NK-92 treated with Interleukin-12 subunit alpha and Interleukin-12 subunit beta, amount 100 ng/mL, for 24 hours (cell line): ENCODE measurements around the gene SNAPC3.
"Not testable (repeated sequence)": the region's sequence is repeated elsewhere in the genome, so short reads cannot be mapped to it uniquely, and the experiment has no call there.

Source experiments
- DNase-seq: peaks from one replicate; lab custom pipeline; 2025; lab: John Stamatoyannopoulos, UW

The SNAPC3 gene

GRCh38 chr9:15423231-15423985, 732 bp downstream of the SNAPC3 start:
- DNase-seq, result no peak

GRCh38 chr9:15426019-15426418, 3.3 kb downstream of the SNAPC3 start:
- DNase-seq, result no peak

- DNase-seq, result not testable (repeated sequence)
These were observed 5.0 kb downstream of the SNAPC3 start for GRCh38 chr9:15427702-15428101.

GRCh38 chr9:15430920-15431844, 8.5 kb downstream of the SNAPC3 start:
- DNase-seq, result no peak

GRCh38 chr9:15433191-15433590, 10.5 kb downstream of the SNAPC3 start:
- DNase-seq, result no peak

DNA sequence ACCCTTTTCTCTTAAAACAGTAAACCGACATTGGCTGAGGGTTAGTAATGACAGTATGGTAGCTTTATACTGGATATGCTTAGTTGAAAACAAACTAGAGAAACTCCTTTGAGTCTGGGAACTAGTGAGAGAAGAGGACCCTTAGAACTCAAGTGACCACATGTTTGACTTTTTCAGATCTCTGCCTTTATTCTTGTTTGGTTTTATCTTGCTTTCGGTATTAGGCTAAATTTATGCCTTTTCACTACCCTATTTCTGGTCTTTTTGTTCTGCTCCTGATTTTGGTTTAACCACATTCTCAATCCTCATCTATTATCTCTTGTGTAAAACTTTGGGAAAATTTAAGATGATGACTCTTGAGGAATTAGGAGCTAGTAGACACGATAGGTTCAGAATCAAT, 11.0 kb downstream of the SNAPC3 start:
- no peak for DNase-seq

- DNase-seq, result no peak
These were observed 16.2 kb downstream of the SNAPC3 start for GRCh38 chr9:15438891-15439290.

- not testable (repeated sequence) for DNase-seq
These were observed 19.2 kb downstream of the SNAPC3 start for GRCh38 chr9:15441841-15442240.

DNA sequence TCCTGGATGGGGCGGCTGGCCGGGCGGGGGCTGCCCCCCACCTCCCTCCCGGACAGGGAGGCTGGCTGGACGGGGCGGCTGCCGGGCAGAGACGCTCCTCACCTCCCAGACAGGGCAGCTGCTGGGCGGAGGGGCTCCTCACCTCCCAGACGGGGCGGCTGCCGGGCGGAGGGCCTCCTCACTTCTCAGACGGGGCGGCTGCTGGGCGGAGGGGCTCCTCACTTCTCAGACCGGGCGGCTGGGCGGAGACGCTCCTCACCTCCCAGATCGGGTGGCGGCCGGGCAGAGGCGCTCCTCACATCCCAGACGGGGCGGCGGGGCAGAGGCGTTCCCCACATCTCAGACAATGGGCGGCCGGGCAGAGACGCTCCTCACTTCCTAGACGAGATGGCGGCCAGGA, 19.6 kb downstream of the SNAPC3 start:
- not testable (repeated sequence) for DNase-seq

DNA sequence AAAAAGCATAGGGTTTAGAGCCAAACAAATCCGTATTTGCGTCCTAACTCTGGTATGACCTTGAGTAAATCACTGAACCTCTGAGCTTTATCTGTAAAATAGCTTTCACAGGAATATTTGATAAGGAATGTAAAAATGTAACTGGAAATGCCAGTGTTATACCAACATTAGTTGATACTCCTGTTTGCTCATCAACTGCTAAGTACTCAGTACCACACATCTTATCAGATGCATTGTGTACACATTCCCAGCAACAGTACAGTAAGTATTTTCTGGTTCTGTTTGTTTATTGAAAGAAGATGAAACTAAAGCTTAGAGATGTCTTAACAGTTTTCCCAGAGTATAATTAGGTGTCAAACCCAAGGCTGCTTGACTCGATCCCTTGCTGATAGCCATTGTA, 21.5 kb downstream of the SNAPC3 start:
- no peak for DNase-seq

DNA sequence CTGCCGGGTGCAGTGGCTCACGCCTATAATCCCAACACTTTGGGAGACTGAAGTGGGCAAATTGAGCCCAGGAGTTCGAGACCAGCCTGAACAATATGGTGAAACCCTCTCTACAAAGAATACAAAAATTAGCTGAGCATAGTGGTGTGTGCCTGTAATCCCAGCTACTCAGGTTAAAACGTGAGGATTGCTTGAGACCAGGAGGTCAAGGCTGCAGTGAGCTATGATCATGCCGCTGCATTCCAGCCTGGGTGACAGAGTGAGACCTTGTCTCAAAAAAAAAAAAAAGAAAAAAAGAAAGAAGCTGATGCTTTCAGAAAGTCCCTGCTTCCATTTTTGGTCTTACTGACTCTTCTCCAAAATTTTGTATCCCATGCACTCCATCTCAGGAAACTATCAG, 31.3 kb downstream of the SNAPC3 start:
- no peak for DNase-seq

DNA sequence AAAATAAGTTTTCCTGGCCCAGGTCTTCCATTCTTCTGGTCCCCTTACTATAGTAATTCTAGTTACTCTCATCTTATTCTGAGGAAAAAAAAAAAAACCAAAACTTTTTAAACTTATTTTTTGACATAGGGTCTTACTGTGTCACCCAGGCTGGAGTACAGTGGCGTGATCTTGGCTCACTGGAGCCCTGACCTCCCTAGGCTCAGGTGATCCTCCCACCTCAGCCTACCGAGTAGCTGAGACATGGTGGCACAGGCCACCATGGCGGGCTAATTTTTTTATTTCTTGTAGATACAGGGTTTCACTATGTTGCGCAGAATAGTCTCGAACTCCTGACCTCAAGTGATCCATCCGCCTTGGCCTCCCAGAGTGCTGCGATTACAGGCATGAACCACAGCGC, 38.4 kb downstream of the SNAPC3 start:
- no peak for DNase-seq

GRCh38 chr9:15461601-15462000, 38.9 kb downstream of the SNAPC3 start:
- DNase-seq, result no peak

GRCh38 chr9:15468145-15468544, 45.5 kb downstream of the SNAPC3 start:
- DNase-seq, result no peak

DNA sequence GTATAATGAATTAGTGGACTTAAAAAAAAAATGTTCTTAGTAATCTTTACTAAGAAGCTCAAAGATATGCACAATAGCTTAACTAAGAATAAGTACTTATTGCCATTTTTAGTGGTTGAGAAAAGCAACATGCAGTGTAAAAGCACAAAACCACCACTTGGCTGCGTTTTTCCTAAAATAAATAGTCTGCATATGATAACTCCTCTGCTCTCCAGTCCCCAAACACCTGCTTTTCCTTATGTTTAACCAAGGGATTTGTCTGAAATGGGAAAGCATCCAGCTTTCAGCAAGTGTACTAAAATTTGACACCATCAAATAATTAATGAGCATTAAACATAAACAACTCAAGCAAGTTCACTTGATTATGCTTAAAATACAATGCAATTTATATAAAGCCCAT, 46.7 kb downstream of the SNAPC3 start:
- DNase-seq, result no peak

- no peak for DNase-seq
These were observed 47.2 kb downstream of the SNAPC3 start for GRCh38 chr9:15469862-15470261.

DNA sequence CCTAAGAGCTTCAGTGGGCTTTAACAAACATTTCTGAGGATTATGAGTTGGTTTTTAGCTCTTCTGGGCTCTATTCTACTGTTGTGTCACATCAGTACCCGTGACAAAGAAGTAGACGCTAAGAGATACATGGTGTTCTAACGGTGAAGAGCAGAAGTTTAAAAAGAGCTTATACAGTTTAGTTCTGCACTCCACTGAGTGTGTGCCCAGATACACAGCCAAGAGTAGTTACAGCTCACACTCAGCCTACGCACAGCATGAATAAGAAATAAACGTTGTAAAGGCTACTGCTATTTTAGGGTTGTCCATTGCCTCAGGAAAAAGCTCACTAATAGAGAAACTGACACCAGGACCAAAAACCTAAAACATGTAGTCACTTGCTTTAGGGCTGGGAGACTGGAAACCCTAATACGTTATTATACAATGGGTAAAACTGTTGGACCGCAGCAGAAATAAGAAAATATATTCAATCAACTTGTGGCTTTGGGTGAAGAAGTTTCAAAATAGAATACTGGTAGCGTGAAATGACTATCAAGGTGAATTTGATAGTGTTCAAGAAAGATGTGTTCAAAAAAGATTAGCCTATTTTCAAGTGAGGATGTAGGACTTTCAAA, 53.4 kb downstream of the SNAPC3 start:
- DNase-seq, result no peak

- DNase-seq, result no peak
These were observed 57.4 kb downstream of the SNAPC3 start for GRCh38 chr9:15480028-15480427.

GRCh38 chr9:15482146-15482545, 59.5 kb downstream of the SNAPC3 start:
- no peak for DNase-seq

DNA sequence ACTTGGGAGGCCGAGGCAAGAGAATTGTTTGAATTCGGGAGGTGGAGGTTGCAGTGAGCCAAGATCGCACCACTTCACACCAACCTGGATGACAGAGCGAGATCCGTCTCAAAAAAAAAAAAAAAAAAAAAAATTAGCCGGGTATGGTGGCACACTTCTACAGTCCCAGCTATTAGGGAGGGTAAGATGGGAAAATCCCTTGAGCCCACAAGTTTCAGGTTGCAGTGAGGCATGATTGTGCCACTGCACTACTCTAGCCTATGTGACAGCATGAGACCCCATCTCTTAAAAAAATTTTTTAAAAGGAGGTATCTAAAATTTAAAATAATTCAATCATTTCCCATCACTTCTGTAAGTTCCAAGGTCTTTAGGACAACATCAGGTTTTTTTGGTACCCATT, 62.1 kb downstream of the SNAPC3 start:
- DNase-seq, result no peak

DNA sequence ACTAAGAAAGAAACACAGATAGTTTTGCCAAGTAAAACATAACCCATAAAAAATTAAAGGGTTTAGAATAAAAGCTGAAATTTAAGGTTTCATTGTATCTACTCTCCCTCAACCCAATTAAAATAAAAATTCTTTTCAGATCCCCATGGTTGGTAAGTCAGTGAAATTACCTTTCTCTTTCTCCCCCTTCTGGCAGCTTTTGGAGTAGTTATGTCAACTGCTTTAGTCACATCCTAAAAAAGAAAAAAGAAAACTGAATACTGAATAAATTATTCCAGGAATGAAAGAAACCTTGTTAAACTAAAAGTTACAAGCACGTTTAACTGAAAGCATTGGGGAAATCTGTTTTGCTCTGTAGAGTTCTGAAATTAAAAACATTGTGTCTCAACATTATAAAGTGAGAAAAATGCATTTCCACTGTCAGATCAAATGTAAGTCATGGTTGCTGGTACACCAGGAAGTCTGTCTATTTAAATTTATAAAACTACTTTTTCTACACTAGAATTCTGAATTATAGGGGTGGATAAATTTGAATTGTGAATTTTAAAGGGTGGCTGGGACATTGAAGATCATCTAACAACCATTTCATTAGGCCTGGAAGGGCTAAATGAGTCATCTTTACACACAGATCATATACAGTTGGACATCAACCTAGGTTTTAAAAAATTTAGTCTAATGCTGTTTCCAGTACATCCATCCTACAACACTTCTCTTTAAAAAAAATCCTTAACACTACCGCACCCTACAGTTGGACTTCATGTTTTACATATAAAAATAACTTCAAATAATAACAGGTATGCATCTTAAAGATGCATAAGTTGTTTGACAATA, 63.4 kb downstream of the SNAPC3 start:
- DNase-seq, result no peak

DNA sequence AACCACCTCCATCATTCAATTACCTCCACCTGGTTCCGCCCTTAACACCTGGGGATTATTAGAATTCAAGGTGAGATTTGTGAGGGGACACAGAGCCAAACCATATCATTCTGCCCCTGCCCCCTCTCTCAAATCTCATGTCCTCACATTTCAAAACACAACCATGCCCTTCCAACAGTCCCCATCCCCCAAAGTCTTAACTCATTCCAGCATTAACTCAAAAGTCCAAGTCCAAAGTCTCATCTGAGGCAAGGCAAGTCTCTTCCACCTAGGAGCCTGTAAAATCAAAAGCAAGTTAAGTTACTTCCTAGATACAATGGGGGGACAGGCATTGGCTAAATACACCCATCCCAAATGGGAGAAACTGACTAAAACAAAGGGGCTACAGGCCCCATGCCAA, 69.3 kb downstream of the SNAPC3 start:
- no peak for DNase-seq
